SU-DHL-6 (cell line): Measurements from ENCODE around the gene CDKAL1.

ENCODE experiments used
- CTCF ChIP-seq: fragments of 200-600 bp; sonication (generic); IDR thresholded peaks from one replicate; pipeline ENCODE4 v1.5.1; 2017; ENCODE audit warnings: antibody characterized with exemption, mild to moderate bottlenecking, low read length, moderate library complexity; ENCODE audit not compliant: insufficient read depth, poor library complexity, severe bottlenecking
- EZH2phosphoT487 ChIP-seq: fragments of 200-600 bp; sonication (generic), shearing (Covaris generic); conservative IDR thresholded peaks from 2 replicates; pipeline ENCODE4 v1.6.1; 2018; ENCODE audit warnings: mild to moderate bottlenecking, antibody characterized with exemption, low read length, moderate library complexity, mixed read lengths

GRCh38 chr6:21019614-21020013, 485.4 kb downstream of the CDKAL1 start:
- no peak for TF ChIP-seq CTCF
- TF ChIP-seq EZH2phosphoT487 = no peak
